HFFc6 (cell line): ENCODE results near the gene GPR153. TPM values are rescaled to one million over a fixed set of nuclear protein-coding genes. Genes with fewer than 3 reads are reported as not detected.

ENCODE experiments used
- DNase-seq: peaks from one replicate; pipeline ENCODE4 v3.0.0-alpha.2; 2018
- H3K27ac Mint-ChIP-seq: 2 replicates; pipeline ENCODE4 v1.8.0; 2020; ENCODE audit warnings: mild to moderate bottlenecking, mixed read lengths
- H3K27me3 Mint-ChIP-seq: 2 replicates; pipeline ENCODE4 v1.8.0; 2021; ENCODE audit warnings: mild to moderate bottlenecking, moderate library complexity, mixed read lengths; ENCODE audit not compliant: insufficient read depth
- H3K36me3 Mint-ChIP-seq: 2 replicates; pipeline ENCODE4 v1.8.0; 2021; ENCODE audit warnings: low read depth, mixed read lengths
- H3K4me1 Mint-ChIP-seq: 2 replicates; pipeline ENCODE4 v1.8.0; 2020; ENCODE audit warnings: low read depth, mixed read lengths
- H3K4me3 Mint-ChIP-seq: 2 replicates; pipeline ENCODE4 v1.8.0; 2020; ENCODE audit warnings: mild to moderate bottlenecking, moderate library complexity, mixed read lengths
- H3K9me3 Mint-ChIP-seq: 2 replicates; pipeline ENCODE4 v1.8.0; 2020; ENCODE audit warnings: mild to moderate bottlenecking, mixed read lengths
- CTCF ChIP-seq: fragments of 200-600 bp; sonication (generic); IDR thresholded peaks from 2 replicates; pipeline ENCODE4 v1.5.0; 2021; ENCODE audit warnings: antibody characterized with exemption, mild to moderate bottlenecking
- total RNA-seq, 6 experiments: library from RNA; stranded (reverse); fragmentation: NEBNext Ultra II Directional; extraction: Animal tissue kit (Norgen Biotek cat#: 25700); gene quantifications; 2 replicates in 1 of 6; 3 replicates in 5 of 6; pipeline ENCODE4 v1.2.3, GENCODE V29; 2021

The GPR153 gene
- total RNA-seq, 6 experiments from 2014 or later, result 6.0 to 7.9 (median 7.2) TPM

DNA sequence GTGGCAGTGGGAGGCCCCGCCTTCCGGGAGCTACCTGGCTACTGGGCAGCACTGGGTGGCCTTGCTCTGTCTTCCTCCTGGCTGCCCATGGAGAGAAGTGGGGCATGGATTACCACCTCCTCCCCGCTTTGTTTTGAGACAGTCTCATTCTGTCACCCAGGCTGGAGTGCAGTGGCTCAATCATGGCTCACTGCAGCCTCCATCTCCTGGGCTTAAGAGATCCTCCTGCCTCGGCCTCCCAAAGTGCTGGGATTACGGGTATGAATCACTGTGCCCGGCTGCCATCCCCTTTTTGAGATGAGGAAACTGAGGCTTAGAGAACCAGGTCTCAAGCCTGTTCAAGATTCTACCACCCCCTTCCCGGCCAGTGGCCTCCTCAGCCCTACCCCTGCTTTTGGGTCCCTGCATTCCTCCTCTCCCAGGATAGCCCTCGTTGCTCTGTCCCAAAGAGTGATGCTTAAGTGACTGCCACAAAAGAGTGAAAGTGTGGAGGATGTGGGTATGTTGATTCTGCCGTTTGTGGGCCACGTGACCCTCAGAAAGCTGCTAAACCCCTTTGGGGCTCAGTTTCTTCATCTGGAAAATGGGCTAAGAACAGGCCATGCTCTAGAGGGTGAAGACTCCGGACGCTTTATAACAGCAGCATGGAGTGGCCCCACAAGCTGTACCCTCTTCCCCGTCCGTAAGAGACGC is 9.1 kb downstream of the GPR153 start:
- H3K9me3 Mint-ChIP-seq, result no peaks in the 10 kb centered on the region
- TF ChIP-seq CTCF, result no peak
- no peaks in the 10 kb centered on the region for H3K36me3 Mint-ChIP-seq
- no peak for DNase-seq
- no peak overlapping the region for H3K4me3 Mint-ChIP-seq
- no peaks in the 10 kb centered on the region; the same call in 1 of the 2 replicates for H3K4me1 Mint-ChIP-seq
- no peak overlapping the region for H3K27ac Mint-ChIP-seq
- H3K27me3 Mint-ChIP-seq, result peaks cover 10% of the 10 kb centered on the region

DNA sequence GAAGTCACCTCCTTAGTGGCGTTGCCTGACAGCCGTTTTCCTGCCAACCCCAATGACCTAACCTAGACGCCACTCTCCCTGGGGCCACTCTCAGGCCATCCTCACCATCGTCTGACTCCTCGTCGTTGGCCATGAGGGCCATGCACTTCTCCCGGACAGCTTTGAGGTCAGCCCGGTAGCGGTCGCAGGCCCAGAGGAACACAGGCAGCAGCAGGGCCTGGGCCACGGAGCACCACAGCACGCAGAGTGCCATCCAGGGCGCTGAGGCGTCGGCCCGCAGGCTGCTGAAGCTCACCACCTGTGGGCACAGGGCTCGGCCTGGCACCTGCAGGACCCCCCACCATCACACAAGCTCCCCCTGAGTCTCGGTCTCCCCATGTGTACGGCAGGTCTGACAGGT is 9.7 kb downstream of the GPR153 start:
- no peaks in the 10 kb centered on the region for H3K9me3 Mint-ChIP-seq
- H3K4me3 Mint-ChIP-seq, result no peak overlapping the region
- peaks cover 14% of the 10 kb centered on the region for H3K27me3 Mint-ChIP-seq
- H3K36me3 Mint-ChIP-seq, result no peaks in the 10 kb centered on the region
- H3K27ac Mint-ChIP-seq, result no peak overlapping the region
- no peak for DNase-seq
- TF ChIP-seq CTCF, result no peak
- H3K4me1 Mint-ChIP-seq, result peaks cover 6% of the 10 kb centered on the region

DNA sequence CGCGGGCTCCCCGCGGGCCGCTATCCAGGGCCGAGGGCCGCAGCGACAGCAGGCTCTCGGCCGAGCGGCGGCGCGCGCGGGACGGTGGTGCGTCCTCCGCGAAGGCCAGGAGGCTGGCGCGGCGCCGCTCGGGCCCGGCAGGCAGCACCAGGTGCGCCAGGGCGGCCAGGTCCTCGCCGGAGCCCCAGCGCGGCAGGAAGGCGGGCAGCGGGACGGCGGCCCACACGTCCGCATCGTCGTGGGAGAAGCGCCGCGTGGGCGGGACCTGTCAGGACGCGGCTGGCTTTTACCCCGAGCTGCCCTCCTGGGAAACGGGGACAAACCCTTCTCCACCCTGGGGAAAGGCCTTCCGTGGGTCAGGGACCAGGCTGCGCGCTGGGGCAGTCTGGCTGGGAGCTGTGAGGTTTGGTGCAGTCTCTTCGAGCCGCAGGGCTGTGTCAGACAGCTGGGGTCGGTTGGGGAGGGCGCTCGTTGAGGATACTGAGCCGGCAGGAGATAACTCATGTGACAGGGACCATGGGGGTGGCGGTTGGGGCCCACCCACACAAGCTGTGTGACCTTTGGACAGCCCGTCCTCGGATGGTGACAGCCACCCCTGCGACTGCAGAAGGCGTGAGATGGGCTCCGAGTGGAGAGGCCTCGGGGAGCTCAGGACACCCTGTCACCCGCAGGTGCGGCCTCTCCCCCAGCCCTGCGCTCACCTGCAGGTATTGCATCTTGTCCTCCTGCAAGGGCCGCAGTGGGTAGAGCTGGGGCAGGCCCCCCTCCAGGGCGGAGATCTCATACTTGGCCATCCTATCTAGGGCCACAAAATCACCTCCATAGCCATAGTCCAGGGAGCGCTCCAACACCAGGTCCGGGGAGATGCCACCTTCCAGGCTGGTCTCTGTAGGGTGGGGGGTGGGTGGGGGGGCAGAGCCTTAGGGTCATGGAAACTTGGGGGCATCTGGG is 10.9 kb downstream of the GPR153 start:
- TF ChIP-seq CTCF, result no peak
- Mint-ChIP-seq H3K27me3 (peaks cover 14% of the 10 kb centered on the region), H3K4me3 (no peak overlapping the region), H3K36me3 (no peaks in the 10 kb centered on the region), H3K9me3 (no peaks in the 10 kb centered on the region), H3K27ac (no peak overlapping the region), H3K4me1 (peaks cover 7% of the 10 kb centered on the region)
- no peak for DNase-seq

DNA sequence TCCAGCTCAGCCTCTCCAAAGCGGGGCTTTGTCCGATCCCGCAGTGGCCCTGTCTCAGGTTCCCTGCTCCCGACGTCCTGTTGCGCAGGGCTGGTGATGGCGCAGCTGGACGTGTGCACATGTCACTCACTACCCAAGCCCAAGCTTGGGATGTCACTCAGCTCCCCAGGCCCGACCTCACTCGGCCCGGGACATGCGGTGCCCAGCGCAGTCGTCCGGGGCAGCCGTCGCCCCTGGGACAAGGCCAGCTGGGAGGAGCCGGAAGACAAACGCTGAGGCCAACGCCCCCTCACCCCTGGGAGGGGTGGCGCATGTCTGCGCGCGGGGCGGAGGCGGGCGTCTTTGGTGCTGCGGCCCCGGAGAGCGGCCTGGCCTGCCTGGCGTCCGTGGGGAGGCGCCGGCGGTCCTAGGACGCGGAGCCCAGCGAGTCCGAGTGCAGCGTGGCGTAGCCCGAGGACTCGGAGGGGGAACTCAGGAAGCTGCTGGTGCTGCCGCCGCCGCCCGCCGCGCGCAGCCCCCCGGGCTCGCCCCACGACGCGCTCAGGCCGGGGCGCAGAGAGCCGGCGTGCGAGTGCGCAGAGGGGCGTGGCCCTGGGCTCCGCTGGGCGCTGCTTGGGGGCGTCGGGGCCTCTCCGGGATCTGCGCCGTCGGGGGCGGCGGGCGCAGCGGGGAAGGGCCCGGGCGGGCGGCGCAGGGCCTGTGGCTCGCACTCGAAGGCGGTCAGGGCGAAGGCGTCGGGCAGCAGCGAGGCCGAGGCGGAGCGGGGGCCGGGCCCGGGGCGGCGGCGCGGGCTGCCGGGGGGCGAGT is 11.8 kb downstream of the GPR153 start:
- Mint-ChIP-seq H3K4me1 (peaks cover 7% of the 10 kb centered on the region), H3K27me3 (peaks cover 18% of the 10 kb centered on the region), H3K27ac (no peak overlapping the region), H3K36me3 (no peaks in the 10 kb centered on the region), H3K9me3 (no peaks in the 10 kb centered on the region), H3K4me3 (no peak overlapping the region)
- no peak for DNase-seq
- no peak for TF ChIP-seq CTCF

DNA sequence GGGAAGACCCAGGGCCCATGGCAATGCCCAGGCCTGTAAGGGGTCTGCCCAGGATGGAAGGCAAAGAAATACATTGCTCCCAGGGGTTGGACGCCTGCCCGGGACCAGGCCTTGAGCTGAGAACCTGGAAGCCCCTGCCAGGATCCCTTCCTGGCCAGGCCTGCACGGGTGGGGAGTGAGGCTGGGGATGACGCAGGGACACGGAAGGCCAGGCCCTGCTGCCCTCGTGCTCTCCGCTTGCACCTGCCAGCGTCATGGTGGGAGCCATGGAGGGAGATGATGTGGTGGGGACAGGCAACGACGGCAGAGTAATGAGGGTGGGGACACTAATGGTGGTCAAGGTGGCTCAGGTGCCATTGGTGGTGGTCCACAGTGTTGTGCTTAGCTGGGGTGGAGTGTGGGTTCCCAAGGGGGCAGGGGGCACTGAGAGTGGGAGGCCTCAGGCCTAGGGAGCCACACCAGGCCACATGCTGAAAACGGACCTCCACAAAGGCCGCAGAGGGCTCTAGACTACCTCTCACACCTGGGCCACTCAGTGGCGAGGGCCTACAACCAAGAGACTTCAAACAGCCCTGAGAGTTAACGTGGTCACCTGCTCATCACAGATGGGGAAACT is 12.6 kb downstream of the GPR153 start:
- Mint-ChIP-seq H3K9me3 (no peaks in the 10 kb centered on the region), H3K36me3 (no peaks in the 10 kb centered on the region), H3K4me3 (no peak overlapping the region), H3K27ac (no peak overlapping the region), H3K4me1 (peaks cover 7% of the 10 kb centered on the region), H3K27me3 (peaks cover 20% of the 10 kb centered on the region)
- TF ChIP-seq CTCF, result no peak
- no peak for DNase-seq
